ENCODE results near the gene ROBO4. TPM values are rescaled to one million over a fixed set of nuclear protein-coding genes. Genes with fewer than 3 reads are reported as not detected.

Gene ROBO4
- total RNA-seq, 1 donor from 2014 or later = not detected

DNA sequence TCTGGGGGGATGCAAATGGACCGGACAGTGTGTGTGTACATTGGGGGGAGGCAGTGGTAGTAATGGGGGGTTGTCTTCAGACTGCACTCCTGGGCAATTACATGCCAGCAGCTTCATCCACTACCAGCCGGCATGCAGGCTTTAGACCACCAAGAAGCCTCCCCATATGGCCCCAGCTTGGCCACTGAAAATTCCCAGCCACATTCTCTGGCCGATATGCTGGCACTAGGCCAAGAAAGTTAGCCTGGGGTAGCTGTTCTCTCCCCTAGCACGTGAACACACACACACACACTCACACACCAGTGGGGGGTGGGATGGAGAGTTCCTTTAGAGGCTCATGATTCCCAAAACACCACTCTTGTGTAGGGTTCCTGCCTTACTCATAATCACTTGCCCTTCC lies 36.0 kb downstream of the ROBO4 start:
- DNase-seq (ENCODE audit: extremely low spot score, unreplicated experiment) = peak; percentile 62
- Mint-ChIP-seq H3K27ac (no peak overlapping the region), H3K9me3 (no peaks in the 10 kb centered on the region), H3K27me3 (peaks cover 77% of the 10 kb centered on the region), H3K36me3 (no peaks in the 10 kb centered on the region), H3K4me3 (no peak overlapping the region), H3K4me1 (ENCODE audit: unreplicated experiment) (peaks cover 14% of the 10 kb centered on the region)
- TF ChIP-seq, protein P1, sequence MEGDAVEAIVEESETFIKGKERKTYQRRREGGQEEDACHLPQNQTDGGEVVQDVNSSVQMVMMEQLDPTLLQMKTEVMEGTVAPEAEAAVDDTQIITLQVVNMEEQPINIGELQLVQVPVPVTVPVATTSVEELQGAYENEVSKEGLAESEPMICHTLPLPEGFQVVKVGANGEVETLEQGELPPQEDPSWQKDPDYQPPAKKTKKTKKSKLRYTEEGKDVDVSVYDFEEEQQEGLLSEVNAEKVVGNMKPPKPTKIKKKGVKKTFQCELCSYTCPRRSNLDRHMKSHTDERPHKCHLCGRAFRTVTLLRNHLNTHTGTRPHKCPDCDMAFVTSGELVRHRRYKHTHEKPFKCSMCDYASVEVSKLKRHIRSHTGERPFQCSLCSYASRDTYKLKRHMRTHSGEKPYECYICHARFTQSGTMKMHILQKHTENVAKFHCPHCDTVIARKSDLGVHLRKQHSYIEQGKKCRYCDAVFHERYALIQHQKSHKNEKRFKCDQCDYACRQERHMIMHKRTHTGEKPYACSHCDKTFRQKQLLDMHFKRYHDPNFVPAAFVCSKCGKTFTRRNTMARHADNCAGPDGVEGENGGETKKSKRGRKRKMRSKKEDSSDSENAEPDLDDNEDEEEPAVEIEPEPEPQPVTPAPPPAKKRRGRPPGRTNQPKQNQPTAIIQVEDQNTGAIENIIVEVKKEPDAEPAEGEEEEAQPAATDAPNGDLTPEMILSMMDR (conservative IDR thresholded peaks at IDR 0.05) = no peak

DNA sequence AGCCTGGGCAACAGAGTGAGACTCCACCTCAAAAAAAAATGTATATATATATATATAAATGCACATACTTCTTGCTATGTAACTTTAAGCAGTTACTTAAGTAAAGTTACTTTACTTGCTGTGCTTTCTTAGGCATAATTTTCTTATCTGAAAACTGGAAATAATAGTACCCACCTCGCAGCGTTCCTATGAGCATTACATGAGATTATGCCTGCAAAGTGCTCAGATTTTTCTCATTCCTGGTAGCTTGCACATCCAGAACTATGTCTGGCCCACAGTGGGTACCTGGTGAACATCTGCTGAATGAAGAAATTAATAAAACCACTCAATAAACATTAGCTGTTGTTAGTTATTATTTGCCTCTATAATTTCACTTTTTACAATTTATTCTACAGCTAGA lies 38.5 kb downstream of the ROBO4 start:
- no peak for DNase-seq (ENCODE audit: extremely low spot score, unreplicated experiment)
- Mint-ChIP-seq H3K9me3 (no peaks in the 10 kb centered on the region), H3K4me3 (no peak overlapping the region), H3K27me3 (peaks cover 53% of the 10 kb centered on the region), H3K36me3 (no peaks in the 10 kb centered on the region), H3K27ac (no peak overlapping the region), H3K4me1 (ENCODE audit: unreplicated experiment) (peaks cover 14% of the 10 kb centered on the region)
- TF ChIP-seq, protein P1 (conservative IDR thresholded peaks at IDR 0.05) = no peak

DNA sequence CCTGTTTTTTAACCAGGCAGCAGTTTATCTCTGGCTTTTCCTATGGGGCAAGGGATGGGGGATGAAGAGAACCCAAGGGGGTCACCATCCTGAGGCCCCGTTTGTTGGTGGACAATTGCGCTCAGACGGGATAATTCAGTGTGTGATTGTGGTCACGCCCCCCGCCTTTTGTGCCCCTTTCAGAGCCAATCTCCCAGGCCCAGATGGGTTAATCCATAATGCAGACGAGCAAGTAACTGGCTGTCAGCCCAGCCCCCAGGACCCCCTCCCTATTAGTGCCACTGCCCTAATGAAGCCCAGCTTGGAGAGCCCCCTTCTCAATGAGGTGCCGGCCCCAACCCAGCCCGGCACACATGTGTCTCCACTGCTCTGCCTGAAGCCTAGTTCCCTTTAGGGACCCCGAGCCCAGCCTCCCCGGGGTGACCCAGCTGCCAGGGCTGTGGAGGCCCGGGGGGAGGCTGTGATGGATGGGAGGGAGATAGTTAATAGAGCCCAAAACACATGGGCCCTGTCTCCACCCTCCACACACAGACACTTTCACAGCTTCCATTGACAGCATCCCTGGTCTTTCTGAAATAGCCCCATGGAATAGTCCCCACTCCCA lies 51.5 kb downstream of the ROBO4 start:
- Mint-ChIP-seq H3K9me3 (no peaks in the 10 kb centered on the region), H3K4me3 (peak overlapping the region; percentile 10), H3K27me3 (peaks cover 27% of the 10 kb centered on the region), H3K27ac (no peak overlapping the region), H3K4me1 (ENCODE audit: unreplicated experiment) (peaks cover 18% of the 10 kb centered on the region), H3K36me3 (no peaks in the 10 kb centered on the region)
- TF ChIP-seq, protein P1 (conservative IDR thresholded peaks at IDR 0.05) = no peak
- no peak for DNase-seq (ENCODE audit: extremely low spot score, unreplicated experiment)

DNA sequence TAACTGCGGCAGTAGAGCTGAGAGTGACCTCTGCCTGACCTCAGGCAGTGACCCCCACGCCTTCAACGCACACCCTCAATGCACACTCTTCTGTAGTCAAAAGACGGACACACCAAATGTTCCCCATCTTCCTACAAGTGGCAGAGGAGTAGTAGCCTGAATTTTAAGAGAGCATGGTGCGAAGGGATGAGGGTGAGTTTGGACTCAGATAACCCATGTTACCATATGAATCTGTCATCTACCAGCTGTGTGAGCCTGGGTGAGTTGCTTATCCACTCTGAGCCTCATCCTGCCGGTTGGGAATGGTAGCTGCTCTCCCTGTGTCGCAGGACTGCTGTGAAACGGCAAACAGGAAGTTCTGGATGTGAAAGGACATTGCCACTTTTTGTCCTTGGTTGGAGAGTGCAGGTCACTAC lies 53.0 kb downstream of the ROBO4 start:
- Mint-ChIP-seq H3K4me3 (no peak overlapping the region), H3K9me3 (no peaks in the 10 kb centered on the region), H3K4me1 (ENCODE audit: unreplicated experiment) (peaks cover 26% of the 10 kb centered on the region), H3K27ac (no peak overlapping the region), H3K36me3 (no peaks in the 10 kb centered on the region), H3K27me3 (peaks cover 42% of the 10 kb centered on the region)
- DNase-seq (ENCODE audit: extremely low spot score, unreplicated experiment) = no peak
- TF ChIP-seq, protein P1 (conservative IDR thresholded peaks at IDR 0.05) = no peak

DNA sequence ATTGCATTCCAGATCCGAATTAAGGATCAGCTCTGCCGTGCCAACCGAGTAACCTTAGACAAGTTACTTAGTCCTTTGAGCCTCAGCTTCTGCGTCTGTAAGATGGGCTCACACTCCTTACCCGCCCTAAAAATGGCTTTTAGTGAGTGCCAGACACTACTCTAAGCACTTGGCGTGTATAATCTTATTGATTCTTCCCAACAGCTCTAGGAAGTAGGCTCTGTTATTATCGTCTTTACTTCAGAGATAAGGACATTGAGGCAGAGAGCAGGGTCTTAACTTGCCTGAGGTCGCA lies 54.1 kb downstream of the ROBO4 start:
- peaks cover 30% of the 10 kb centered on the region for H3K4me1 Mint-ChIP-seq (ENCODE audit: unreplicated experiment)
- peaks cover 48% of the 10 kb centered on the region for H3K27me3 Mint-ChIP-seq
- DNase-seq (ENCODE audit: extremely low spot score, unreplicated experiment) = no peak
- no peak overlapping the region for H3K27ac Mint-ChIP-seq
- no peaks in the 10 kb centered on the region for H3K36me3 Mint-ChIP-seq
- H3K9me3 Mint-ChIP-seq = no peaks in the 10 kb centered on the region
- peak overlapping the region; percentile 58 for H3K4me3 Mint-ChIP-seq
- TF ChIP-seq, protein P1 (conservative IDR thresholded peaks at IDR 0.05) = no peak

DNA sequence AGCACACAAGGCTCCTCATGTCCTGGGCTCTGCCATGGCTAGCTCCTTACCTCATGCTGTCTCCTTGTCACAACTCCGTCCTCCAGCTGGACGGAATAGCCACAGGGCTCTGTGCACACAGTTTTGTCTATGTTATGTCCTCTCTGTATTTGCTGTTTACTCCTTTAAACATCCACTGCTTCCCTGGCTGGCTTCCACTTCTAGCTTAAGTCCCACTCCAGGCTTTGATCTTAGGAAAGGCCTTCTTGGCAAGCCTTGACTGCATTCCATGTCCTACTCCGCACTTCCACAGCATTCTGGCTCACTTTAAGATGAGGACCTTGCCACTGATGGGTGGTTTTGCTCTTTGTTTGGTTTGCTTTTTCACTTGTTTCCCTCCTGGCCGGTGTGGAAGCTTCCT lies 55.4 kb downstream of the ROBO4 start:
- Mint-ChIP-seq H3K27me3 (peaks cover 60% of the 10 kb centered on the region), H3K4me3 (peak overlapping the region; percentile 22), H3K27ac (no peak overlapping the region), H3K4me1 (ENCODE audit: unreplicated experiment) (peaks cover 38% of the 10 kb centered on the region), H3K36me3 (no peaks in the 10 kb centered on the region), H3K9me3 (no peaks in the 10 kb centered on the region)
- TF ChIP-seq, protein P1 (conservative IDR thresholded peaks at IDR 0.05) = no peak
- DNase-seq (ENCODE audit: extremely low spot score, unreplicated experiment) = no peak

Measured in type B pancreatic cell (in vitro differentiated cells).